Astrocyte of the cerebellum (primary cell): Measurements from ENCODE around the gene KLHDC3.
A peak's percentile ranks its signal among the peaks of the same experiment; 100 is the strongest.

Source experiments
- DNase-seq: peaks from one replicate; pipeline ENCODE4 v3.0.0-alpha.2; 2011; ENCODE audit warnings: low read depth
- H3K4me3 ChIP-seq: 2 replicates; pipeline ENCODE4 v1.5.1; 2011; ENCODE audit warnings: mild to moderate bottlenecking, low read depth, low read length, moderate library complexity
- in situ Hi-C: cut with HindIII; loops from 2 replicates; pipeline ENCODE4 v1.10.0; 2017; ENCODE audit warnings: low sequenced_read_pairs
- TF ChIP-seq, protein P1 (sequence below): IDR thresholded peaks from 2 replicates; pipeline ENCODE4 v1.5.1; 2012; ENCODE audit warnings: low read length, low read depth, moderate library complexity, mild to moderate bottlenecking; ENCODE audit errors: missing control alignments

KLHDC3 gene

DNA sequence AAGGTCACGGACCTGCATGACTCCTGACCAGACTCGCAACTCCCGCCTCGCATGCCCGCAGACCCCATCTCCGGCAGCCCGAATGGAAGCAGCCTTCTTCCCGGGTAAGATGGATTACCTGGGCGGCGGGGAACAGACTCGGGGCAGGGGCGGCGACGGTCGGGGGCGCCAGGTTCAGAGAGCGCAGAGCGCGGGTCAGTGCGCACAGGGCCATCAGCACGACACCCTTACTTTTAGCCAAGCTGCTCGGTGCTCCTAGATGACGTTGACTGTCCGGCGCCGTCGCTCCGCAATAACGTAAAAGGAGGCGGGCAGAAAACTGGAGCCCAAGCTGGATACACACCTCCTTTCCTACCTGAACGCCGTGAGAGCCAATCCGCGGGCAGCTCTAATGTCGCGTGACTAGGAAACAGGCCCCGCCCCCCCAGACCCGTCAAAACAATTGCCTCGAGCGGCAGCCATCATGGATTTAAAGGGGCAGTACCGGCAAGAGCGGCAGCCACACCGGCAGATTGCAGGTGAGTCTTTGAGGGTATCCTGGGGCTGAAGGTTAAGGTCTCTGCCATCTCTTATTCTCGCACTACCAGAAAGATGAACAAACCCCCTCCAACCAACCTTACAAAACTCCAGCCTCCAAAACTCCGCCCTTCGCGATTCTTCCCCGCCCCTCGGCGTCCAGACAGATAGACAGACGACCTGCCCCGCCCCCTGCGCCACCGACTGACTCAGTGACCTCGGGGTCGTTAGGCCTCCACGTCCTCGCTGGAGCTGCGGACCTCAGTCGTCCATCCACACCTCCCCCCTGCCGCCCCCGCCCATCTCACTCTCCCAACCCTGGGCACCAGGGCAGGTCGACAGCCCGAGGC, 45.4 kb downstream of the KLHDC3 start, which contains the start of the genes KLC4 and MRPL2:
TSS of gene KLC4 (plus strand) at position 464 of the 866 bp plus-strand sequence. CDS start 1,705 bp downstream, outside the sequence.
TSS of gene MRPL2 (minus strand) at position 267 of the 866 bp plus-strand sequence. CDS start at position 214, 53 bp downstream.
- peak; percentile 98 for DNase-seq
- H3K4me3 ChIP-seq: peak within 1 kb of the TSS; percentile 83
- TF ChIP-seq, protein P1, sequence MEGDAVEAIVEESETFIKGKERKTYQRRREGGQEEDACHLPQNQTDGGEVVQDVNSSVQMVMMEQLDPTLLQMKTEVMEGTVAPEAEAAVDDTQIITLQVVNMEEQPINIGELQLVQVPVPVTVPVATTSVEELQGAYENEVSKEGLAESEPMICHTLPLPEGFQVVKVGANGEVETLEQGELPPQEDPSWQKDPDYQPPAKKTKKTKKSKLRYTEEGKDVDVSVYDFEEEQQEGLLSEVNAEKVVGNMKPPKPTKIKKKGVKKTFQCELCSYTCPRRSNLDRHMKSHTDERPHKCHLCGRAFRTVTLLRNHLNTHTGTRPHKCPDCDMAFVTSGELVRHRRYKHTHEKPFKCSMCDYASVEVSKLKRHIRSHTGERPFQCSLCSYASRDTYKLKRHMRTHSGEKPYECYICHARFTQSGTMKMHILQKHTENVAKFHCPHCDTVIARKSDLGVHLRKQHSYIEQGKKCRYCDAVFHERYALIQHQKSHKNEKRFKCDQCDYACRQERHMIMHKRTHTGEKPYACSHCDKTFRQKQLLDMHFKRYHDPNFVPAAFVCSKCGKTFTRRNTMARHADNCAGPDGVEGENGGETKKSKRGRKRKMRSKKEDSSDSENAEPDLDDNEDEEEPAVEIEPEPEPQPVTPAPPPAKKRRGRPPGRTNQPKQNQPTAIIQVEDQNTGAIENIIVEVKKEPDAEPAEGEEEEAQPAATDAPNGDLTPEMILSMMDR: no peak
- in situ Hi-C loops: no loop called here

GRCh38 chr6:43060034-43060754, 46.1 kb downstream of the KLHDC3 start:
- in situ Hi-C loops: no loop called here
- TF ChIP-seq, protein P1: no peak
- no peak for DNase-seq
- peak overlapping the region; percentile 83 for H3K4me3 ChIP-seq

GRCh38 chr6:43060755-43061633, 46.9 kb downstream of the KLHDC3 start:
- in situ Hi-C loops: no loop called here
- no peak for DNase-seq
- H3K4me3 ChIP-seq: peak overlapping the region; percentile 83
- TF ChIP-seq, protein P1: no peak

DNA sequence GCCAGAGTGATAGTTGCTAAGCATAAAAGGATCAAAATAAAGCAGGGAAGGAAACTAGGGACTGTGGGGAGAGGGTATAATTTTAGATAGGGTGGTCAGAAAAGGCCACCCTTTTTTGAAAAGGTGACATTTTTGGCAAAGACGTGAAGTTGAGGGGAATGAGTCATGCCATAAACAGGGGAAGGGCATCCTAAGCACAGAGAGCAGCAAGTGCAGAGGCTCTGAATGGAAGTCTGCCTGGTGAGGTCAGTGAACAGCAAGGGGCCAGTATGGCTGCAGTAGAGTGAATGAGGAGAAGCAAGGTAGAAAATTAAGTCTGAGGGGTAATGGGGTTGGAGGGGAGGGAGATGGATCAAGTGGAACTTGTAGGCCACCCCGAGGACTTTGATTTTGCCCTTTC, 47.8 kb downstream of the KLHDC3 start:
- in situ Hi-C loops: no loop called here
- no peak for DNase-seq
- TF ChIP-seq, protein P1: no peak

GRCh38 chr6:43062818-43063217, 48.8 kb downstream of the KLHDC3 start:
- no peak for DNase-seq
- in situ Hi-C loops: no loop called here
- no peak overlapping the region for H3K4me3 ChIP-seq
- TF ChIP-seq, protein P1: no peak

More for the DNA sequence above, 47.8 kb downstream of the KLHDC3 start:
- no peak overlapping the region for H3K4me3 ChIP-seq

DNA sequence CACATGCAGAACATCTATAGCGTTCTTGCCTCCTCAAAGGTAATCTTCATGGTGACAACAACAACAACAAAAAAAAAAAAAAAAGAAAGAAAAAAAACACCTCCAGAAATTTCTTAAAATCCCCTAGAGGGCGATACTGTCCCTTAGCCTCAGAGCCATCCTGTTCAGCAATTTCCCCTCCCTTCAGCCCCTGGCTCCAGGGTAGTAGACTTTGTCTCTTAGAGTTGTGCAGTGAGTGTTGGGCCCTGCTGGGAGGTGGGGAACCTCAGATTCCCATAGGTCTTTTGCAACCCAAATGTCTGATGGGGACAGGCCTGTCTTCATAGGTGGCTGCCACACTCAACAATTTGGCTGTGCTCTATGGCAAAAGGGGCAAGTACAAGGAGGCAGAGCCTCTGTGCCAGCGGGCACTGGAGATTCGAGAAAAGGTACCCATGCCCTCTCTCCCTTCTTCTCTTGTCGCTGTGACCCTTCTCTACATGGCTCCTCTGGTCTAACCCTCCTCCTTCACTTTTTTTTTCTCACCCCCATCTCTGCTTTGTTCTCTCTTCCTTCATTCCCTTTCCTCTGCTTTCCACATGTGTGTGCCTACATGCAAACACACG, 56.1 kb downstream of the KLHDC3 start:
- no peak overlapping the region for H3K4me3 ChIP-seq
- TF ChIP-seq, protein P1: peak; percentile 63
- in situ Hi-C loops: no loop called here
- no peak for DNase-seq
